Mucosa of stomach (tissue), 1 donor: ENCODE results near the gene SASH1.

Experiments used
- H3K27me3 ChIP-seq: one replicate; pipeline ENCODE4 v1.7.0; 2013; ENCODE audit warnings: mild to moderate bottlenecking, low read length; ENCODE audit not compliant: control insufficient read depth, insufficient read depth
- H3K36me3 ChIP-seq: one replicate; pipeline ENCODE4 v1.7.0; 2013; ENCODE audit warnings: low read length; ENCODE audit not compliant: control insufficient read depth, insufficient read depth
- H3K4me1 ChIP-seq: one replicate; pipeline ENCODE4 v1.7.0; 2013; ENCODE audit warnings: mild to moderate bottlenecking, low read length; ENCODE audit not compliant: control insufficient read depth, insufficient read depth
- H3K4me3 ChIP-seq: one replicate; pipeline ENCODE4 v1.7.0; 2013; ENCODE audit warnings: low read length
- H3K9ac ChIP-seq: one replicate; pipeline ENCODE4 v1.7.0; 2013; ENCODE audit warnings: mild to moderate bottlenecking, low read length, moderate library complexity
- H3K9me3 ChIP-seq: one replicate; pipeline ENCODE4 v1.7.0; 2013; ENCODE audit warnings: mild to moderate bottlenecking, low read length, moderate library complexity; ENCODE audit not compliant: control insufficient read depth
- donor health status: Pancreatic carcinoma.

Gene SASH1

DNA sequence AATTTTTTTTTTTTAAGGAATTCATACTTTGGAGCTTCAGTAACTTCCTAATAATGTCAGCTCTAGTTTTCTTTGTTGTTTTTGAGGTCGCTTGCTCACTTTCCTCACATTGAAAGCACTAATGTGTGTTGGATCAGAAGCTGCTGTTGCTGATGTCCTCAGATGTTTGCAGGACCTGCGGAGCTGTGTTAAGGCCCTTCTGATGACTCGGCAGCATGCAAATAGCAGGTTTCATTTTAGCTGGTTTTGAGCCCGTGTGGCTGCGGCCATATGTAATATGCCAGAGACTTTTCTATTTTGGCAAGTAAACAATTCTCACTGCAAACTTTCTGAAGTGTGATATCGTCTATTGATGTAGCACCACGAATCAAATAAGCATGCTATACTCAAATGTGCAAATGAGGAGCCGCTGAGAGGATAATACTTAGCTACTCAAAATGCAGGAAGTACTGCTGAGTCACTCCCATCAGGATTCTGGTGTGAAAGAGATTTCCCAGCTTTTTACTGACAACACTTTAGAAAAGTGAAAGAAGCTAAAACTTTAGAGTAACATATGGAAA is 187.8 kb downstream of the SASH1 start:
- no peak overlapping the region for H3K9ac ChIP-seq
- H3K36me3 ChIP-seq = peaks cover 6% of the 10 kb centered on the region
- no peaks in the 10 kb centered on the region for H3K4me1 ChIP-seq
- no peaks in the 10 kb centered on the region for H3K27me3 ChIP-seq
- H3K4me3 ChIP-seq = no peak overlapping the region
- no peaks in the 10 kb centered on the region for H3K9me3 ChIP-seq

DNA sequence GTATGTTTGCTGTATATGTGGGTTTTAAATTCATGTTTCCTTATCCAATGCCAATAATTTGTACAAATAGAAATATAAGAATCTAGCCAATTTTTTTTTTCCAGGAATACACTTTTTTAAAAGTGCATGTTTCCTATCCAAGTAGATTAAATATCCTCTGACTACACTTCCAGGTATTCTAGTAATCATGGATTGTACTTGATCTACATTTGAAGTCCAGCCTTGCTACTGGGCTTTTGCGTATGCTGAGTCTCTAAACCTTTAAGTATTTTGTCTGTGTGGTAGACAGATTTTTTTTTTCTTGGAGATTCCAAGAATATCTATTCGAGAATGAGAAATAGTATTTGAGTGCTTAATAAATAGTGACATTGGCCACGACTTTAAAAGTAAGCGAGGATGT is 188.3 kb downstream of the SASH1 start:
- Histone ChIP-seq H3K9me3 (no peaks in the 10 kb centered on the region), H3K27me3 (no peaks in the 10 kb centered on the region), H3K4me1 (no peaks in the 10 kb centered on the region), H3K4me3 (no peak overlapping the region), H3K9ac (no peak overlapping the region), H3K36me3 (peaks cover 6% of the 10 kb centered on the region)

DNA sequence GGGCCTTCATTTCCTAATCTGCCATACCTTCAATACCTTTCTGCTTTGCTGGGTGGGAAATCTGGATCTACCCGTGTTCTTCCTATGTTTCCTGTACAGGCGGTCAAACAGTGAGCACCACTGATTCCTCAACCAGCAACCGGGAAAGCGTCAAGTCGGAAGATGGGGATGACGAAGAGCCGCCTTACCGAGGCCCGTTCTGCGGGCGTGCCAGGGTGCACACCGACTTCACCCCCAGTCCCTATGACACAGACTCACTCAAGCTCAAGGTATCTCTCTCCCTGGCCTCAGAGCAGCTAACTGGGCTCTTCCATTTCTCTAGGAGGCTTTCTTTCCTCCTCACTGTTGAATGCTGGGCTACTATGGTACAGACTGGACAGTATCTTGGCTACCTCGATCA is 190.1 kb downstream of the SASH1 start:
- no peaks in the 10 kb centered on the region for H3K4me1 ChIP-seq

DNA sequence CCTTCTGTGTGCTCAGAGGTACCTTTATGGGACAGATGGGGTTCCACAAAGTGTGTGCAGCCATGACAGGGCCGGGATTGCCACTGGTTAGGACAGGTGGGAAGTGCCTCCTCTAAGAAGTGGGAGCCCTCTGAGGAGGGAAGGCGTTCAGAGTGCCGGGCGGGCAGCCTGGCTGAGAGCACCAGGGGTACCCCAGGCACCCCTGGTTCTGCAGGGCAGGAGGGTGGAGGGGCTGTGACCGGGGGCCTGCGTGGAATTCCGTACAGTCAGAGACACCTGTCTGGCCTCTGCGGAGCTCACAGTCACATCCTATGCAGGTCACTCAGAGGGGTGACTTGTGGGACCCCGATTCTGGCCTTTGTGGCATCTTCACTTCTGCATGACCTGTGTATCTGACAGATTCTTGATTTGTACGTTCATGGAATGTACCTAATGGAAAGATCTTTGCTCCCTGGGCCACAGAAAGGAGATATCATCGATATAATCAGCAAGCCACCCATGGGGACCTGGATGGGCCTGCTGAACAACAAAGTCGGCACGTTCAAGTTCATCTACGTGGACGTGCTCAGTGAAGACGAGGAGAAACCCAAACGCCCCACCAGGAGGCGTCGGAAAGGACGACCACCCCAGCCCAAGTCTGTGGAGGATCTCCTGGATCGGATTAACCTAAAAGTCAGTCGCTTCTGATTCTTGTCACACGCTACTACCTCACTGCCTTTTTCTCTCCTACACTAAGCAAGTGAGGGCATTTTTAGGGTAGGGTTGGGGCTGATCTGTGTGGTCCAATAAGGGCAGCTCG is 190.9 kb downstream of the SASH1 start:
- Histone ChIP-seq H3K27me3 (no peaks in the 10 kb centered on the region), H3K36me3 (peaks cover 6% of the 10 kb centered on the region), H3K4me1 (no peaks in the 10 kb centered on the region), H3K9me3 (no peaks in the 10 kb centered on the region), H3K4me3 (no peak overlapping the region), H3K9ac (no peak overlapping the region)

More for the DNA sequence above, 190.1 kb downstream of the SASH1 start:
- no peak overlapping the region for H3K4me3 ChIP-seq
- H3K9ac ChIP-seq = no peak overlapping the region
- H3K36me3 ChIP-seq = peaks cover 6% of the 10 kb centered on the region
- no peaks in the 10 kb centered on the region for H3K27me3 ChIP-seq
- no peaks in the 10 kb centered on the region for H3K9me3 ChIP-seq

DNA sequence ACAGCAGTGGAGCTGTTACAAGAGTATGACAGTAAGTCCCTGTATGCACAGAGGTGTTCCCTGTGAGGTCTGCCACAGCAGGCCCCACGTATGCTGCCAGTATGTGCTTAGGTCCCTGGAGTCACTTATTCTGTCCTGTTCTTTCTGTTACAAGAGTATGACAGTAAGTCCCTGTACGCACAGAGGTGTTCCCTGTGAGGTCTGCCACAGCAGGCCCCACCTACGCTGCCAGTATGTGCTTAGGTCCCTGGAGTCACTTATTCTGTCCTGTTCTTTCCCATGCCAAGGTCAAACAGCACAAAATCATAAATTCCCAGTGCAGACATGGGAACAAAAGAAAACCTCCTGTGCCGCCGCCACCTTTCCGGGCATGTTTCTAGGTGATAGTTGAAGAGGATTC is 192.2 kb downstream of the SASH1 start:
- Histone ChIP-seq H3K4me3 (no peak overlapping the region), H3K4me1 (no peaks in the 10 kb centered on the region), H3K36me3 (peaks cover 6% of the 10 kb centered on the region), H3K27me3 (no peaks in the 10 kb centered on the region), H3K9me3 (no peaks in the 10 kb centered on the region), H3K9ac (no peak overlapping the region)

DNA sequence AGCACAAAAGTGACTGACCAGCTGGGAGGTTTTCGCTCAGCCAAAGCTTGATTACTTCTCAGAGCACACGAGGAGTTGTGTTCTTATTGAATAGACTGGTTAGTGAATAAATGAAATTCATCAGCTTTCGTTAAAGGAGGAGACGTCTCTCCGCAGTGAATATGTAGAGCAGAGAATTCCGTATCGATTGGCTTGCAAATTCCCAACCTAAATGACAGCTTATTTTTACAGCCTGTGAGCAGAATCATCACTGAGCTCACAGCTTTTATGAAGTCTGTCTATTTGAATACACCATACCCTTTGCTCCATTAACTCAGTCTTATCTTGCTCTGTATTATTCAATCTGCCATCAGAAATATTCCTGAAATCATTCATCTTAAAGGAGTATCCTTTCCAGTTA is 192.7 kb downstream of the SASH1 start:
- Histone ChIP-seq H3K36me3 (peaks cover 11% of the 10 kb centered on the region), H3K4me3 (no peak overlapping the region), H3K9ac (no peak overlapping the region), H3K27me3 (no peaks in the 10 kb centered on the region), H3K4me1 (no peaks in the 10 kb centered on the region), H3K9me3 (no peaks in the 10 kb centered on the region)

DNA sequence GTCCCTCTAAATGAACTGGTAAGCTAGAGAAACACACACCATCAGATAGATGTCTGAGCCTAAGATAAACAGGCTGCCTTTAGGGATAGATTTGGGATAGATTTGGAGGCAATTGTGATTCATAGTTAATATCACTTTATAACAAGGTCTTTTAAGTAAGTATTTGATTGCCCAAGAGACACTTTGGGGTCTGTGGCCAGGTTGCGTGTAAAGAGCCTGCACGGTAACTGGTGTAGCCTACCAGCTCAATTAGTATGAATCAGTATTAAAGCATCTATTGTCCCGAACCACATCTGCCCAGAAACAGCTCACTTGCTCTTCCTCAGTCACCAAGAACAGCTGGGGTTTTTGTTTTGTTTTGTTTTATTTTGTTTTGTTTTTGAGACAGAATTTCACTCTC is 193.3 kb downstream of the SASH1 start:
- Histone ChIP-seq H3K27me3 (no peaks in the 10 kb centered on the region), H3K9ac (no peak overlapping the region), H3K4me3 (no peak overlapping the region), H3K4me1 (no peaks in the 10 kb centered on the region), H3K36me3 (peaks cover 16% of the 10 kb centered on the region), H3K9me3 (no peaks in the 10 kb centered on the region)

DNA sequence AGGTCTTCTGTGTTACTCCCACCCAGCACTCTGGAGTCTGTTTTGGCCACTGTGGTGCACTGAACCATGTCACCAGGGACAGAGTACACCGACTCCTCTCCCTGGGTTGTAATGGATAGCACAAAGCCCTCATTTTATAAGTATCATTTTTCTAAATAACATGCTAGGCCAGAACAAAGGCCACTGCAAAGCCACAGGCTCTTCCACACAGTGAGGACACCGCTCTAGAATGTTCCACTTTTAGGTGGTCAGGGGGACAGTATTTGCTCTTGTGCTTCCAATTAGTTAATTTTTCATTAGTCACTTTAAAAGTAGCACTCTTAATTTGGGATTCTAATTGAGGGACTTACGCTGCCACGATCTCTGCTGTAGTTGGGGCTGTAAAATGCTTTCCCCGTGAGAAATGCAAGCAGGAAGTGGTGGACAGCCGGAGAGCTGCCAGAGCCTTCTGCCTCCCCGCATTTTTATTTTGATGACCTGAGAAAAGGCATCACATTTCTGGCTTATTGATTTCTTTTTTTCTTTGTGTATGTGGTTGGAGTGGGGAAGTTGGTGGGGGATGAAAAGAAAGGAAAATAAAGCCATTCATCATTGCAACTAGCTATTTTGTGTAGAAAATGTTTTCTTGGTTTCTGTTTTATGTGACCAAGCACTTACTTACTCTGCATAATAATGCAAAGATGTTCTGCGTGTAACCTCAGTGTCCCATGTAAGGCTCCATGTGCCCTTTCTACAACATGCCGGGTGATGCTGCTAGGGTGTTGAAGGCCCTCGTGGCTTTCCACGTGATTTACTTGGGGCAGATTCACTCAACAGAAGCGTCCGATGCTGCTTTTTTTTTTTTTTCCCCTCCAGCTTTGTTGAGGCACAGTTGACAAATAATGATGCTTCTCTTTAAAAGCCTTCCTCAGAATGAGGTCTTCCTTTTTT is 195.9 kb downstream of the SASH1 start:
- H3K9me3 ChIP-seq = no peaks in the 10 kb centered on the region
- peaks cover 10% of the 10 kb centered on the region for H3K36me3 ChIP-seq
- no peak overlapping the region for H3K9ac ChIP-seq
- no peaks in the 10 kb centered on the region for H3K4me1 ChIP-seq
- no peaks in the 10 kb centered on the region for H3K27me3 ChIP-seq
- no peak overlapping the region for H3K4me3 ChIP-seq

DNA sequence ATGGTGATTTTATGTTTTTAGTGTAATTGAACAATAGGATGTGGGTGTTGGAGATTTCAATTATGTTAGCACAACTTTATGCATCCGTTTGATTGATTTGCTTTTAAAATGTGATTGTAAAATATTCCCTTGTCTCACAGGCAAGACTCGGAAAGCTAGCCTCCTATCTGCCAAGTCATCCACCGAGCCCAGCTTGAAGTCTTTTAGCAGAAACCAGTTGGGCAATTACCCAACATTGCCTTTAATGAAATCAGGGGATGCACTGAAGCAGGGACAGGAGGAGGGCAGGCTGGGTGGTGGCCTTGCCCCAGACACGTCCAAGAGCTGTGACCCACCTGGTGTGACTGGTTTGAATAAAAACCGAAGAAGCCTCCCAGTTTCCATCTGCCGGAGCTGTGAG is 200.9 kb downstream of the SASH1 start:
- no peaks in the 10 kb centered on the region for H3K4me1 ChIP-seq
- H3K9ac ChIP-seq = no peak overlapping the region
- peaks cover 10% of the 10 kb centered on the region for H3K36me3 ChIP-seq
- H3K9me3 ChIP-seq = no peaks in the 10 kb centered on the region
- H3K27me3 ChIP-seq = no peaks in the 10 kb centered on the region
- no peak overlapping the region for H3K4me3 ChIP-seq

DNA sequence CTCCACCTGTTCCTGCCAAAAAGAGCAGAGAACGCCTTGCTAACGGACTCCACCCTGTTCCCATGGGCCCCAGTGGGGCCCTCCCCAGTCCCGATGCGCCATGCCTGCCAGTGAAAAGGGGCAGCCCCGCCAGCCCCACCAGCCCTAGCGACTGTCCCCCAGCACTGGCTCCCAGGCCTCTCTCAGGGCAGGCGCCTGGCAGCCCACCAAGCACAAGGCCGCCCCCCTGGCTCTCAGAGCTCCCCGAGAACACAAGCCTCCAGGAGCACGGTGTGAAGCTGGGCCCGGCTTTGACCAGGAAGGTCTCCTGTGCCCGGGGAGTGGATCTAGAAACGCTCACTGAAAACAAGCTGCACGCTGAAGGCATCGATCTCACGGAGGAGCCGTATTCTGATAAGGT is 201.8 kb downstream of the SASH1 start:
- Histone ChIP-seq H3K9me3 (no peaks in the 10 kb centered on the region), H3K9ac (no peak overlapping the region), H3K27me3 (no peaks in the 10 kb centered on the region), H3K4me3 (no peak overlapping the region), H3K36me3 (peaks cover 10% of the 10 kb centered on the region), H3K4me1 (no peaks in the 10 kb centered on the region)

DNA sequence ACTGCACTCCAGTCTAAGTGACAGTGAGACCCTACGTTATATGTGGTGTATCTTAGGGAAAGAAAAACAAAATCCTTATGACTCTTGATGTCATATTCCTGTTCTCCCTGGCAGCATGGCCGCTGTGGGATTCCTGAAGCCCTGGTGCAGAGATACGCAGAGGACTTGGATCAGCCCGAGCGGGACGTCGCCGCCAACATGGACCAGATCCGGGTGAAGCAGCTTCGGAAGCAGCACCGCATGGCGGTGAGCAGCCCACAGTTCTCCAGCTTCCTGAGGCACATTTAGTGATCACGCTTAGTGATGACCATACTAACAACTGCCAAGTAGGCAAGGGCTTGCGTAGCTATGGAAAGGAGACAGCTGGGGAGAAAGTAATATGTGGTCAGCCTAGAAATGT is 203.3 kb downstream of the SASH1 start:
- Histone ChIP-seq H3K4me1 (no peaks in the 10 kb centered on the region), H3K36me3 (peaks cover under 1% of the 10 kb centered on the region), H3K9me3 (no peaks in the 10 kb centered on the region), H3K27me3 (no peaks in the 10 kb centered on the region), H3K4me3 (no peak overlapping the region), H3K9ac (no peak overlapping the region)

DNA sequence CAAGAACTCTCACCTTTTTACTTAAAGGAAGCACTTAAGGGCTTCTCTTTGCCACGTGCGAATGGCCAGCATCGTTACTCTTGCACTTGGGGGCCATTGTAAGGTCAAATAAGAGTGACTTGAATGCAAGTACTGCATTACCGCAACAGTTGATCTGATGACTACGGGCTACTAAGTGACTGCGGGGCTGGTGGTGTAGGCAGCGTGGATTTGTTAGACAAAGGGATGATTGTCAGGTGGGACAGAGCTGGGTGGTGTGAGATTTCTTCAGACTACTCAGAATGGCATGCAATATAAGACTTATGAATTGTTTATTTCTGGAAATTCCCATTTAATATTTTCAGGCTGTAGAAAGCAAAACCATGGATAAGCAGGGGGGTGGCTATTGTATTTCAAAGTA is 204.5 kb downstream of the SASH1 start:
- Histone ChIP-seq H3K9me3 (no peaks in the 10 kb centered on the region), H3K4me1 (no peaks in the 10 kb centered on the region), H3K27me3 (no peaks in the 10 kb centered on the region), H3K4me3 (no peak overlapping the region), H3K9ac (no peak overlapping the region), H3K36me3 (no peaks in the 10 kb centered on the region)
